Gastrocnemius medialis (tissue), 4 donors: Measurements from ENCODE around the gene SP9. TPM values are rescaled to one million over a fixed set of nuclear protein-coding genes. Genes with fewer than 3 reads are reported as not detected.

Source experiments
- ATAC-seq, 2 donors: fragments of 150-250 bp; one replicate each; pipeline ENCODE4 v1.9.1; 2016
- DNase-seq, 2 donors: peaks; one replicate each; pipeline ENCODE4 v3.0.0-alpha.2; 2019
- H3K27ac ChIP-seq, 4 donors: fragments of 200-600 bp; sonication (generic); 1 replicate in 1 of 4; 2 replicates in 3 of 4; pipeline ENCODE4 v1.5.1; 2016 to 2018; ENCODE audit warnings: mild to moderate bottlenecking in 2 of 4, moderate library complexity in 1 of 4
- H3K27me3 ChIP-seq, 3 donors: fragments of 200-600 bp; sonication (generic) in 2 of 3; 1 replicate in 1 of 3; 2 replicates in 2 of 3; pipeline versions ENCODE4 v1.5.1 to v1.6.0; 2016 to 2019; ENCODE audit warnings: mild to moderate bottlenecking in 1 of 3, moderate library complexity in 1 of 3
- H3K36me3 ChIP-seq, 2 donors: fragments of 200-600 bp; sonication (generic) in 1 of 2; one replicate each; pipeline ENCODE4 v1.5.1; 2017 to 2018
- H3K4me1 ChIP-seq, 2 donors: fragments of 200-600 bp; sonication (generic) in 1 of 2; one replicate each; pipeline ENCODE4 v1.5.1; 2016 to 2017; ENCODE audit warnings: mild to moderate bottlenecking in 2 of 2
- H3K4me3 ChIP-seq, 4 donors: fragments of 200-600 bp; sonication (generic) in 3 of 4; 1 replicate in 1 of 4; 2 replicates in 3 of 4; pipeline ENCODE4 v1.5.1; 2016 to 2019; ENCODE audit warnings: mild to moderate bottlenecking in 2 of 4
- H3K9me3 ChIP-seq, 3 donors: fragments of 200-600 bp; sonication (generic) in 2 of 3; 1 replicate in 1 of 3; 2 replicates in 2 of 3; pipeline ENCODE4 v1.5.1; 2016 to 2019
- POLR2A ChIP-seq, 2 donors: fragments of 450-650 bp; IDR thresholded peaks; one replicate each; pipeline ENCODE4 v1.6.1; 2017; ENCODE audit warnings: antibody characterized with exemption in 2 of 2, mild to moderate bottlenecking in 2 of 2, moderate library complexity in 2 of 2
- in situ Hi-C, 4 donors: fragments of 200-750 bp; cut with MboI; loops; one replicate each; pipeline versions ENCODE4 v1.15.0 to v1.8.0; 2017; ENCODE audit warnings: low sequenced_read_pairs in 4 of 4
- intact Hi-C: fragments of 100-400 bp; cut with DNase I; formaldehyde crosslinking; loops from one replicate; pipeline ENCODE4 v1.15.1; 2023; ENCODE audit warnings: low total_unique reads
- total RNA-seq, 4 donors: library from RNA; depleted of rRNA; stranded (reverse); fragments of >200 nt; gene quantifications; one replicate each; pipeline versions ENCODE4 v1.1.0 to v1.2.3, GENCODE V29; 2016
- TF ChIP-seq, protein P1 (sequence below), 5 experiments: fragments of 450-650 bp in 3 of 5; fragments of 200-600 bp in 2 of 5; sonication (generic) in 2 of 5; IDR thresholded peaks in 4 of 5; conservative IDR thresholded peaks in 1 of 5; 1 replicate in 4 of 5; 2 replicates in 1 of 5; pipeline ENCODE4 v1.5.1; 2016 to 2019; ENCODE audit warnings: antibody characterized with exemption in 5 of 5, mild to moderate bottlenecking in 3 of 5, moderate library complexity in 3 of 5

SP9 gene
- total RNA-seq, 4 donors from 2014 or later, result 0.10 TPM; not detected in 3

DNA sequence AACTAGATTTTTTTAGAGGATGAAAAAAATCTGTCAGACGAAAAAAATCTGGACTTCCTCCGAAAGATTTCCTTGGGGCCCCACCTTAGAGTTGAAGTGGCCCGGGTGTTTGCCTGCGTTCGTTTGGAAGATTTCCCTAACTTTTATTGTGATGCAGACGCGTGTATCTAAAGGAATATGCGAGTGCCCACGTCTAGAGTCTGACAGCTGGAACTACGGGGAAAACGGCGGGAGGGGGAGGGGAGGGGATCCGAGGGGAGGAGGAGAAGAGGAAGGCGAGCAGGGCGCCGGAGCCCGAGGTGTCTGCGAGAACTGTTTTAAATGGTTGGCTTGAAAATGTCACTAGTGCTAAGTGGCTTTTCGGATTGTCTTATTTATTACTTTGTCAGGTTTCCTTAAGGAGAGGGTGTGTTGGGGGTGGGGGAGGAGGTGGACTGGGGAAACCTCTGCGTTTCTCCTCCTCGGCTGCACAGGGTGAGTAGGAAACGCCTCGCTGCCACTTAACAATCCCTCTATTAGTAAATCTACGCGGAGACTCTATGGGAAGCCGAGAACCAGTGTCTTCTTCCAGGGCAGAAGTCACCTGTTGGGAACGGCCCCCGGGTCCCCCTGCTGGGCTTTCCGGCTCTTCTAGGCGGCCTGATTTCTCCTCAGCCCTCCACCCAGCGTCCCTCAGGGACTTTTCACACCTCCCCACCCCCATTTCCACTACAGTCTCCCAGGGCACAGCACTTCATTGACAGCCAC lies 2.4 kb upstream of the SP9 start:
- DNase-seq (no peak), ATAC-seq (no peak)
- in situ Hi-C loops (loop anchor here in 2 of 4 donors (25.0 kb wide), 2 partner anchors 170 to 920 kb away; no protein-coding TSS in a partner anchor), intact Hi-C loops (loop anchor here (10.0 kb wide), 1 partner anchor 748 kb away; no protein-coding TSS in a partner anchor)
- H3K4me1 ChIP-seq, result peaks cover 22 to 27% of the 10 kb centered on the region in 2 donors
- no peak for TF ChIP-seq POLR2A (IDR thresholded peaks at IDR 0.05)
- TF ChIP-seq, protein P1, sequence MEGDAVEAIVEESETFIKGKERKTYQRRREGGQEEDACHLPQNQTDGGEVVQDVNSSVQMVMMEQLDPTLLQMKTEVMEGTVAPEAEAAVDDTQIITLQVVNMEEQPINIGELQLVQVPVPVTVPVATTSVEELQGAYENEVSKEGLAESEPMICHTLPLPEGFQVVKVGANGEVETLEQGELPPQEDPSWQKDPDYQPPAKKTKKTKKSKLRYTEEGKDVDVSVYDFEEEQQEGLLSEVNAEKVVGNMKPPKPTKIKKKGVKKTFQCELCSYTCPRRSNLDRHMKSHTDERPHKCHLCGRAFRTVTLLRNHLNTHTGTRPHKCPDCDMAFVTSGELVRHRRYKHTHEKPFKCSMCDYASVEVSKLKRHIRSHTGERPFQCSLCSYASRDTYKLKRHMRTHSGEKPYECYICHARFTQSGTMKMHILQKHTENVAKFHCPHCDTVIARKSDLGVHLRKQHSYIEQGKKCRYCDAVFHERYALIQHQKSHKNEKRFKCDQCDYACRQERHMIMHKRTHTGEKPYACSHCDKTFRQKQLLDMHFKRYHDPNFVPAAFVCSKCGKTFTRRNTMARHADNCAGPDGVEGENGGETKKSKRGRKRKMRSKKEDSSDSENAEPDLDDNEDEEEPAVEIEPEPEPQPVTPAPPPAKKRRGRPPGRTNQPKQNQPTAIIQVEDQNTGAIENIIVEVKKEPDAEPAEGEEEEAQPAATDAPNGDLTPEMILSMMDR (IDR thresholded peaks at IDR 0.05 in 4 of 5, conservative IDR thresholded peaks at IDR 0.05 in 1 of 5), result no peak
- no peak overlapping the region for H3K4me3 ChIP-seq
- no peaks in the 10 kb centered on the region for H3K9me3 ChIP-seq
- H3K27me3 ChIP-seq, result peaks cover 94 to 96% (median 95%) of the 10 kb centered on the region in 3 donors
- no peaks in the 10 kb centered on the region for H3K36me3 ChIP-seq
- no peak overlapping the region for H3K27ac ChIP-seq

DNA sequence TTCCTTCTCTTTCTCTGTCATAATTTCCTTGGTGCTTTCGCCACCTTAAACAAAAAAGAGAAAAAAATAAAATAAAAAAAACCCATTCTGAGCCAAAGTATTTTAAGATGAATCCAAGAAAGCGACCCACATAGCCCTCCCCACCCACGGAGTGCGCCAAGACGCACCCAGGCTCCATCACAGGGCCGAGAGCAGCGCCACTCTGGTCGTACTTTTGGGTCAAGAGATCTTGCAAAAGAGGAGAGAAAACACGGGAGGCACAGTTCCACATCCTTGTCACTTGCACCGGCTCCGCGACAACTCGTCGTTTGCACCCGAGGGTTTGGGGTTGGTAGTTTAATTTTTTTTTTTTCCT lies 1.8 kb upstream of the SP9 start:
- Histone ChIP-seq H3K36me3 (no peaks in the 10 kb centered on the region), H3K4me3 (no peak overlapping the region), H3K9me3 (no peaks in the 10 kb centered on the region), H3K4me1 (peaks cover 24 to 27% of the 10 kb centered on the region in 2 donors), H3K27me3 (peaks cover 94 to 96% (median 95%) of the 10 kb centered on the region in 3 donors), H3K27ac (no peak overlapping the region)
- ATAC-seq (no peak), DNase-seq (no peak)
- in situ Hi-C loops (loop anchor here in 2 of 4 donors (25.0 kb wide), 2 partner anchors 171 to 921 kb away; no protein-coding TSS in a partner anchor), intact Hi-C loops (loop anchor here (10.0 kb wide), 1 partner anchor 748 kb away; no protein-coding TSS in a partner anchor)
- no peak for TF ChIP-seq POLR2A (IDR thresholded peaks at IDR 0.05)
- TF ChIP-seq, protein P1 (IDR thresholded peaks at IDR 0.05 in 4 of 5, conservative IDR thresholded peaks at IDR 0.05 in 1 of 5), result no peak

DNA sequence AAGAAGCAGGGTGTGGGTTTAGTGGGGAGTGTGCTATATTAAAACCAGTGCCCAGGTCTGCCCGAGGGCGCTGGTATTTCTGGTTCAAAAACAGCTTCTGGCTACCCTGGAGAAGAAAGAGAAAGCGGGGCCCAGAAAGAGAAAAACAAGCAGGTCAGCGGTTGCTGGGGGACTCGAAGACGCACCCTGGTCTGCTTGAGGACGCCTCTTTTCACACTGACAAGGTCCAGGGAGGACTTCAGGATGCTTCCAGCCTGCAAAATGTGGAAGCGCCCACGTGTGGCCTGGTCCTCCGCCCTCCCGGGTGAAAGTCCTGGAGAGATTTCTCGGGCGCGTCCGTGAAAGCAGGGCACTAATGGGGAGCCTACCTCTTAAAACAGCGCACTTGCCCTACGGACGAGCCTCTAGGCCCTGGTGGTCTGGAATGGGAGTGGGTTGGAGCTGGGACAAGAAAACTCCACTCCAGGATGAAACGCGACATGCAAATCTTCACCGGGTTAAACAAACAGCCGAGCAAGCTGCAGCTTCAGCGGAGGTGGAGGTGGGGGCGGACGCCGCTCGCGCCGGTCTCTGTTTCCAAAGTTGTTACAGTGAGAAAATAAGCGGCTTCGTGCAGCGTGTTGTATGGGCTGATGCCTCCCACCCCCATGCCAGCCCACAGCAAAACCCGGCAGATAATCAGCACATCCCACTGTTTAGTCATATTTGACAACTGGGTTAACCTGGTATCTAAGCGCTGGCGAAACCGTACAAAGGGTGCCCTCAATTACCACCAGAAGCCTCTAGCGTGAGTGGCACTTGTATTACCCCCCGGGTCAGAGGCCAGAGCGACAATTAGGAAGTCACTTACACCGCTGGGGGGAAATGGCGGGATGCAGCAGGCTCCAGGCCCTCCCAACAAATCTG lies 1.1 kb upstream of the SP9 start:
- ATAC-seq (no peak), DNase-seq (no peak)
- intact Hi-C loops, result loop anchor here (10.0 kb wide), 1 partner anchor 749 kb away; no protein-coding TSS in a partner anchor
- in situ Hi-C loops, result loop anchor here in 2 of 4 donors (25.0 kb wide), 2 partner anchors 171 to 921 kb away; no protein-coding TSS in a partner anchor
- Histone ChIP-seq H3K36me3 (no peaks in the 10 kb centered on the region), H3K9me3 (no peaks in the 10 kb centered on the region), H3K4me3 (no peak overlapping the region), H3K27me3 (peaks cover 95 to 96% (median 96%) of the 10 kb centered on the region in 3 donors), H3K27ac (no peak overlapping the region), H3K4me1 (peaks cover 24 to 27% of the 10 kb centered on the region in 2 donors)
- TF ChIP-seq POLR2A (IDR thresholded peaks at IDR 0.05), result no peak
- TF ChIP-seq, protein P1 (IDR thresholded peaks at IDR 0.05 in 4 of 5, conservative IDR thresholded peaks at IDR 0.05 in 1 of 5), result no peak

DNA sequence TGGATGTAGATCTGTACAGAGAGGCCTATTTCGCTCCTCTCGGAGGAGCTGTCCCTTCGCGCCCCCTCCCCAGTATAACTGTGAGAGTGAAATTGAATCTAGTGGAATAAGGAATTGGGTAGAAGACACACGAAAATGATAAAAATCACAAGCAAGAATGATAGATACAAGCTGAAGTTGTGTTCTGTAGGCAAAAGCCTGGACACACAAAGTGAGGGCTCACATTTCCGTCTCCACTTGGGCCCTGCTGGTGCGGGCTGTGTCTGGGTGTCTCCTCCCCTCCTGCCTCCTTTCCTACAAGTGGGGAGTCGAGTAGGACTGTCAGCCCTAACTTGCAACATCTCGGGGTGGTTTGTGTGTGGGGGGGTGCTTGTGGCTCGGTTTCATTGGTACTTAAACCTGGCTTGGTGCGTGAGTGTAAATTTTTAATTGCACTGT lies 457 bp upstream of the SP9 start:
- ATAC-seq, result no peak

More for the DNA sequence above, 457 bp upstream of the SP9 start:
- peaks cover 24% of the 10 kb centered on the region in 2 donors for H3K4me1 ChIP-seq
- H3K27me3 ChIP-seq, result peaks cover 95 to 96% (median 96%) of the 10 kb centered on the region in 3 donors
- intact Hi-C loops (loop anchor here (10.0 kb wide), 1 partner anchor 749 kb away; no protein-coding TSS in a partner anchor), in situ Hi-C loops (loop anchor here in 2 of 4 donors (25.0 kb wide), 2 partner anchors 172 to 922 kb away; no protein-coding TSS in a partner anchor)
- H3K36me3 ChIP-seq, result no peaks in the 10 kb centered on the region
- no peaks in the 10 kb centered on the region for H3K9me3 ChIP-seq
- no peak overlapping the region for H3K27ac ChIP-seq
- no peak for TF ChIP-seq POLR2A (IDR thresholded peaks at IDR 0.05)
- TF ChIP-seq, protein P1 (IDR thresholded peaks at IDR 0.05 in 4 of 5, conservative IDR thresholded peaks at IDR 0.05 in 1 of 5), result no peak
- no peak overlapping the region for H3K4me3 ChIP-seq
- no peak for DNase-seq
